CMK (cell line): Measurements from ENCODE around the gene SLC5A3.

Experiments used
- DNase-seq: peaks from one replicate; pipeline ENCODE4 v3.0.0-alpha.2; 2010; ENCODE audit warnings: low read depth

Gene SLC5A3

DNA sequence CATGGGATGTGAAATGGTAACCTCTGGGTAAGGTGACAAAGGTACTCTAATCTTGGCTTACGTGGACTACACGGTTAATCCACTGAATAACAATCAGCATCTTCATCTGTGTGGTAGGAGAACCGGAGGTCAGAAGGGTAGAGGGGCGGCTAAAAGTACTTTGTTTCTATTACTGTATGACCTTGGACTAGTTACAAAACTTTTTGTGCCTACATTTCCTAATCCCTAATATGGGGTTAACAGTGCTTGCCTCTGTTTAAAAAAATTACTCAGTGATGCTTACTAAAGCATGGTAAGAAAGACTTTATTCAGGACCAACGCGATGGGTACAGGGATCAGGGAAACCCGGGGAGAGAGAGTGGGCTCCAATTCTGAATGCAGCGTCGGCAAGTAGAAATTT is 1.7 kb upstream of the SLC5A3 start:
- no peak for DNase-seq

- DNase-seq: no peak
These were observed 990 bp upstream of the SLC5A3 start for GRCh38 chr21:34072145-34073031.

DNA sequence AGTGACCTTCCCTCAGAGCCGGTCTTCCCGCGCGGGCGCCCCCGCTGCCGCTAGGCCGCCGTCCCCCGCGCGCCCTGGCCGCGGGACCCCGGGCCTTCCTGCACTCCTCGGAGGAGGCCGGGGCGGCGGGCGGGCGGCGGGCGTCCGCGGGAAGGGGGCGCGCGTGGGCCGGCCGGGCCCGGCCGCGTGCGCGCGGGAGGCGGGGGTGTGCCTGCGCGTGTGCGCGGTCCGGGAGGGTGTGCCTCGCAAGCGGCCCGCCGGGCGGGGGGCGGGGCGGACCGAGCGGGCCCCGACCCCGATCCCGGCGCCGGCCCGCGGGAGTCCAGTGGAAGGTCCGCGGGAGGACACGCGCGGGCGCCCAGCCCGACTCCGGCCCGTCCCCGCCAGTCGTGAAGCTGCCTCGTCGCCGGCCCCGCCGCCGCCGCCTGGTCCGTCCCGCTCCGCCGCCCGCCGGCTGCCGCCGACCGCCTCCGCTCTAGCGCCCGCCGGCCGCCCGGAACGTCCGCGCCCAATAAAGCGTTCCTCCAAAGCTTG is 438 bp downstream of the SLC5A3 start:
- DNase-seq: peak; percentile 30

DNA sequence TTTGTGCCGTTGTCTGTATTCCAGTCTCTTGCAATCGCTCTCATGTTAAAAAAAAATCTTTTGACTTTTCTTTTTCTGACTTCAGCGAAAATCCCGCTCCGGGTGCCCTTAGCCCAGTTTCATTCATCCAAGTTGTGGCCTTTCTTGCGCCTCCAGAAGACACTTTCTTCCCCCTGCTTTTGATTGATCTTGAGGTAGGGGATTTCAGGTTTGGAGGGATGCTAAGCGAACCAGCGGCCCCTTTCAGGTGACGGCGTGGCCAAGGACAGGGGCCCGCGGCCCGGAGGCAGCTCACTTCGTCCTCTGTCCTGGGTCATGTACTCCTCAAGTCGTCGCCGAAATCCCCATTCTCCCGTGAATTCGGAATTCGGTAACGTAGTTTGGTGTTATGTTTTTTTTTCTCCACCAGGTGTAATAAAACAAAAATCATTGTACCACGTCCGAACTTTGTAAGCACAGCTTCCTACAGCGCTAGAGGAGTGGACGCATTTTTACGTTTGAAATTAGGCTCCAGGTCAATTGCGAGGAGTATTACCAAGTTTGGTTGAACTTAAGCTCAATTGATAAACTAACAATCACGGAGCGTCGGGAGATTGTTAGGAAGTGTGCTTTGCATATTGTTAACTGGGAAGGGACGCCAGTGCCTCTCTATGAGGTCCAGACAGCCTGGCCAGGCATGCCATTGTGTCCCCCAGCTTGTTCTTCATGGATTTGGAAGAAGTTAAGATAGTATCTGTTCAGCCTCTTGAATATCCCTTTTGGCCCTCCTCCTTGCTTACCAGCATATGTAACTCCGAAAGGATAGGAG is 1.1 kb downstream of the SLC5A3 start:
- no peak for DNase-seq

DNA sequence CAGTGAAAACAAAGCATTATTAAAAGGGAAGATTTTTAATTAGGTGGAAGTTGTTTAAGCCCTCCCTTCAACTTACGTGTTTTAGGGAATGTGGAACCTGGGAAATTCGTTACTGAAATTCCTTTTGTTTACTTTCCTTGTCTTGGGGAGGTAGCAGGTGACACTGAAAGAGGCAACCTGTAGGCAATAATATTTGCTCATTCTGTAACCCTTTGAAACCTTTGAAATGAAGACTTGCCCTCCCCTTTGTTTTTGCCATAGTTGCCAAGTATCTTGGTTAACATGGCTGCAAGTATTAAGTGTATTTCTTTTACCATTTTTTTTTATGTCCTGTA is 1.7 kb downstream of the SLC5A3 start:
- DNase-seq: no peak

GRCh38 chr21:34075760-34076660 is 2.6 kb downstream of the SLC5A3 start:
- no peak for DNase-seq

DNA sequence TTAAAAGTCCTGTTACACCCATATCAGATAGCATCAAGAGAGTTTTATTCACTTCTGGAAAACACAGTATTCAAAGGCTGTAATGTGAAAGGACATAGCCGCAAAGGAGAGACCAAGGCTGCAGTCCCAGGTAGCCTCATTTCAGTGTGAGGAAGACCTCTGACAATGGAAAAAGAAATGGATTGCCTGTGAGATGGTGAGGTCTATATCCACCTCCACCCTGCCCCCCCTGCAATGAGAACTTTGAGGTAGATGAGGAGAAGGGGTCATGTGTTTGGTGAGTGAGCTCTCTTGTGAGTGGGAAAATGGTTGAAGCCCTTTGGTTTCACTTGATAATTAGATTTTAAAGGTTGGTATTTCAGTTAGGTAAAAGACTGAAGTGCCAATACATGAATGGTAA is 3.5 kb downstream of the SLC5A3 start:
- DNase-seq: no peak

DNA sequence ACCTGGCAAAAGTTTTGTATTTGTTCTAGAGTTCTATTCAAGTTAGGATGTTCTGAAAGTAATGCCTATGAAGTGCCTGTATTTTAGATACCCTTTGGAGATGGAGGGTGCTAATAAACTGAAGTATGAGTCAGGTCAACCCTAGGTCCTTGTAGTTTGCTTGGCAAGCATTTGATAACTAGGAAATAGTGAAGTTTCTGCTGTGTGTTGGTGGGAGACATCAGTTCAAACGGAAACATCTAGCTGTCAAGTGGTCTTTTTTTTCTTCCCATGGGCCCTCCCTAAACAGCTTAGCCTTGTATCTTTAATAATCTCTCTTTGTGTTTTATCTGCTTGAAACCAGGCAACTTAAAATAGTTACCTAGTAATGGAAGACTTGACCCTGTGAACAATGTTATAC is 4.5 kb downstream of the SLC5A3 start:
- DNase-seq: no peak

DNA sequence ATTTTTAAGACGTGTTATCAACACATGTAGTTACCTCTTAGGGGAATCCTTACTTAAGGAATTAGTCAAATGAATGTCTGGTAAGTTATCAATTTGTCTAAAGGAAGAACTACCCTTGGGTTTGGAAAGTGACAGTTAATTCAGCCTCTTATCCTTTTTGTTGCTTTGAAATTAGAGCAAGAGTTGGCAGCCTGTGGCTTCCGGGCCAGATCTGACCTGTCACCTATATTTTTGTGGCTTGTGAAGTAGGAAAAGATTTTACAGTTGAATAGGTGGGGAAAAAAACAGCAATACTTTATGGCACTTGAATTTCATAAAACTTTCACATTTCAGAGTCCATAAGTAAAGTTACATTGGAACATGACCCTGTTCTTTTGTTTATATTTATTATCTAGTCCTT is 5.5 kb downstream of the SLC5A3 start:
- DNase-seq: no peak

DNA sequence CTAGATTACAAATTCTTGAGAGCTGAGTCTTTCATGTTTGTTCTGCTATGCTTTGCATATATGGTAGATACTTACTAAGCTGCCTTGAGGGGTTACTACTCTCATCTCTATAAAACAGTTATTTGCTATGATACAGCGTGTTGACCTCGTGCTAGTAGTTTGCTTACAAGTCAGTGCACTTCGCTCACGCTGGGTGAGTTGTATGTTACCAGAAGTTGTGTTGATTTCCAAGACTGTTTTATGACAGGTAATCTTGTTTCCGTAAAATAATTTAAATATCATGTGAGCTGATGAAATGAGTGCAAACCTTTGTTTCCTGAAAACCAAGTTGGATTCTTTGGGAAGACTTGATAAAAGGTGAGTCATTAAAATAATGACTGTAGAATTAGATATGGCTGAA is 7.3 kb downstream of the SLC5A3 start:
- DNase-seq: no peak

- DNase-seq: no peak
These were observed 9.4 kb downstream of the SLC5A3 start for GRCh38 chr21:34082769-34083168.

DNA sequence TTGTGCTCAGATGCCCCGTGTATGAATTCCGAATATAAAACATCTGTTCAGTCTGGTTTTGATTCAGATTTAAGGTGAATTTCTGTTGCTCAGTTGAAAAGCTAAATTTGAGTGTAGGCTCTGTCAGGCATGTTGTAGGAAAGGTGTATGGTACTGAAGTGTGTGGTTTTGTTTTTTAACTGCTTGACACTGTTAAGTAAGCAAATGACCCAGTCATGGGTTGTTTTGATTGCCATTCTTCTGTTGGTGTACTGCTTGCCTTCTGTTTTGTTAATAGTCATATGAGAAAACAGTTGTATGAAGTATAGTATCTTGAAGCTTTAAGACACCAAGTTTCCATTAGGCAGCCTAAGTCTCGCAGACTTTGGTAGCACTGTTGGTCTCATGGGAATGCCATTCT is 10.0 kb downstream of the SLC5A3 start:
- no peak for DNase-seq

- DNase-seq: no peak
These were observed 11.8 kb downstream of the SLC5A3 start for GRCh38 chr21:34085129-34085528.

GRCh38 chr21:34086887-34087306 is 13.5 kb downstream of the SLC5A3 start:
- no peak for DNase-seq

- DNase-seq: no peak
These were observed 15.4 kb downstream of the SLC5A3 start for GRCh38 chr21:34088752-34089151.

DNA sequence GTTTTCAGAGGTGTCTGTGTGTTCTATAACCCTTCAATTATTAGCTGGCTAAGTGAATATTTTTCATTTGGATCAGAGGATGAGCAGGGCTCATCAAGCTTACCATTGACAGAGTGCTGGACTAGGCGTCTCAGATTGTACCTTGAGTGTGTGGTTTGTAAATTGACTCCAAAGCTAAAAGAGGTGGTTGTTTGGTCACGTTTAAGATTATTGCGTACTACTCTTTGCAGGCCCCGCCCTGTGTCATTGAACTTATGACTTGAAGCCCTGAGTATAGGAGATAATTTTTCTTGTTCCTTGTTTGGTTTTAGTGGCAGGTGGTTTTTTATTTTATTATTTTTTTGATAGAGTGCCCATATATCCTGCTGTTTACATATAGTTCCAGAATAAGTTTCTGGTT is 17.7 kb downstream of the SLC5A3 start:
- DNase-seq: no peak

DNA sequence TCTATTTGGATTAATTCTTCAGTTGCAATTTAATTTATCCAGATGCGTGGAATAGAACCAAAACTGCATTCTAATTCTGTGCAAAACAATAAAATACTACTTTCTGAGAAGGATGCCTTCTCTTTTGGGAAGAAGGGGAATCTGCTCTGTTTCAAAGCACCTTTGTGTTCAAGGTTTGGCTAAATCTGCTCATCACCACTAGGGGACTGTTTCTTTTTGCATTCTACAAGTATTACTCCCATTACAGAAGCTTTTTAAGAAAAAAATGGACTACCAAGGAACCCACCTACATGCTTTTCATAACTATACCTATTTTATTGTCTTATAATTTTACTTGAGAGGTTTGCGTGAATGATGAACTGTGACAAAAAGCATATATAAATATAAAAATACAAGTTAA is 18.2 kb downstream of the SLC5A3 start:
- DNase-seq: no peak

- no peak for DNase-seq
These were observed 19.0 kb downstream of the SLC5A3 start for GRCh38 chr21:34092262-34092921.

DNA sequence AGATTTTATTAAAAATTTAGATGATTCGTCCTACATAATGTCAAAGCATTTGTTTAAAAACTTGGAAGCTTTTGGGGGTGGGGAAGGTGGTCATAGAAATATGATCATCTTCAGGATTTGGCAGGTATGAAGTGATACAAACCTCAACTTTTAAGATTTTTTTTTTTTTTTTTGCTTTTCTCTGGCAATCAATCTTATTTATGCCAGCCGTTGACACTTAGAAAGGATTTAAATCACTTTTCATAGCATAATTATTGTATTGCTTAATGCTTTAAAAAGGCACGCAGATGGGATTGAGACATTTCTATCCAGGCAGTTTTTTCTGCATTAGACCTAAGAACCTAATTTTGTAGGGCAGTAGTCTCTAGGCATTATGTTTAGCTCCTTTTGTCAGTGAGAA is 19.7 kb downstream of the SLC5A3 start:
- no peak for DNase-seq

- no peak for DNase-seq
These were observed 21.6 kb downstream of the SLC5A3 start for GRCh38 chr21:34094949-34095348.

GRCh38 chr21:34097442-34097841 is 24.1 kb downstream of the SLC5A3 start:
- no peak for DNase-seq

DNA sequence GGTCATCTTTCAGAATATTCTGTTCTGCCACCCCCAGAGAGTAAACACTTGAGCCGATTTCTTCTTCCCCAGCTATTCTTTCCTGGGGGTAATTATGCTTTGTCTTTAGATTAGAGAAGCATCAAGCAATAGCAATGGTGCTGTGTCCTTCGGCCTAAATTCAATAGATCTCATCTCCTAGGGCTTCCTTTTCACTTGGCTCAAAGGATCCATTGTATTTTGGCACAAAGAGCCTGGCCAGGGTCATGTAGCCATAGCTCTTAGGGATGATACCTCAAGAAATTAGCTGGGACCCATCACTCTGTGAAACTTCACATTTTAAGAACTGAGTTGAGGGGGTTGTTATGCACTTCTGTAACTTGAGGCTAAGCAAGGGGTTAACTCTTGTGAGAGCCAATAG is 27.0 kb downstream of the SLC5A3 start:
- no peak for DNase-seq
